SU-DHL-6 (cell line): ENCODE data around the gene SLCO3A1.

Experiments used
- H2AFZ ChIP-seq: fragments of 200-600 bp; sonication (generic); 2 replicates; pipeline ENCODE4 v1.6.1; 2014; ENCODE audit warnings: low read depth, mild to moderate bottlenecking, moderate library complexity, mixed read lengths, antibody characterized with exemption, low read length; ENCODE audit not compliant: severe bottlenecking
- H3F3A ChIP-seq: fragments of 200-600 bp; shearing (Covaris generic); 2 replicates; pipeline ENCODE4 v1.6.0; 2016; ENCODE audit warnings: antibody characterized with exemption, mild to moderate bottlenecking; ENCODE audit not compliant: insufficient read depth
- H3K27ac ChIP-seq: fragments of 200-600 bp; sonication (generic); 2 replicates; pipeline ENCODE4 v1.5.1; 2016; ENCODE audit warnings: low read depth, mild to moderate bottlenecking, low read length, moderate library complexity, mixed read lengths
- H3K27me3 ChIP-seq: fragments of 200-600 bp; sonication (generic), shearing (Covaris generic); 2 replicates; pipeline ENCODE4 v1.6.0; 2014; ENCODE audit warnings: mild to moderate bottlenecking, low read length
- H3K36me3 ChIP-seq: fragments of 200-600 bp; sonication (generic); 2 replicates; pipeline ENCODE4 v1.6.1; 2014; ENCODE audit warnings: mild to moderate bottlenecking, low read length, mixed read lengths
- H3K4me2 ChIP-seq: fragments of 300-600, 200-600 bp; shearing (Covaris generic), sonication (generic); 2 replicates; pipeline ENCODE4 v1.6.0; 2014; ENCODE audit warnings: low read length, low read depth, mild to moderate bottlenecking; ENCODE audit not compliant: poor library complexity, severe bottlenecking
- H3K4me3 ChIP-seq: fragments of 200-600 bp; sonication (generic); 2 replicates; pipeline ENCODE4 v1.5.1; 2014; ENCODE audit warnings: antibody characterized with exemption, low read length, mild to moderate bottlenecking, mixed read lengths; ENCODE audit not compliant: insufficient read depth, poor library complexity, severe bottlenecking
- H3K79me2 ChIP-seq: fragments of 200-600 bp; sonication (generic); 2 replicates; pipeline ENCODE4 v1.6.1; 2014; ENCODE audit warnings: mild to moderate bottlenecking, low read length, moderate library complexity; ENCODE audit not compliant: insufficient read depth
- H3K9ac ChIP-seq: fragments of 200-600 bp; sonication (generic); 2 replicates; pipeline ENCODE4 v1.7.0; 2014; ENCODE audit warnings: mild to moderate bottlenecking, low read length
- H3K9me2 ChIP-seq: fragments of 200-600 bp; sonication (generic); replicated peaks from 2 replicates; pipeline ENCODE4 v1.6.1; 2014; ENCODE audit warnings: low read length; ENCODE audit not compliant: insufficient read depth
- H3K9me3 ChIP-seq: fragments of 200-600 bp; sonication (generic); 2 replicates; pipeline ENCODE4 v1.6.1; 2014; ENCODE audit warnings: low read length, mixed read lengths; ENCODE audit not compliant: insufficient read depth
- H4K20me1 ChIP-seq: fragments of 200-600 bp; sonication (generic); 2 replicates; pipeline ENCODE4 v1.6.1; 2014; ENCODE audit warnings: low read depth, mild to moderate bottlenecking, antibody characterized with exemption, low read length, moderate library complexity, mixed read lengths
- CTCF ChIP-seq: fragments of 200-600 bp; sonication (generic); IDR thresholded peaks from one replicate; pipeline ENCODE4 v1.5.1; 2017; ENCODE audit warnings: antibody characterized with exemption, mild to moderate bottlenecking, low read length, moderate library complexity; ENCODE audit not compliant: insufficient read depth, poor library complexity, severe bottlenecking
- EZH2phosphoT487 ChIP-seq: fragments of 200-600 bp; sonication (generic), shearing (Covaris generic); conservative IDR thresholded peaks from 2 replicates; pipeline ENCODE4 v1.6.1; 2018; ENCODE audit warnings: mild to moderate bottlenecking, antibody characterized with exemption, low read length, moderate library complexity, mixed read lengths

SLCO3A1 gene

GRCh38 chr15:91950054-91950453 is 96.5 kb downstream of the SLCO3A1 start:
- TF ChIP-seq CTCF (no peak), EZH2phosphoT487 (no peak)
- Histone ChIP-seq H3K36me3 (no peaks in the 10 kb centered on the region), H3K9ac (no peak overlapping the region), H3K27me3 (no peaks in the 10 kb centered on the region), H3K79me2 (peaks cover 4% of the 10 kb centered on the region; the same call in 1 of the 2 replicates), H3K27ac (no peak overlapping the region), H4K20me1 (peaks cover 4% of the 10 kb centered on the region; the same call in 1 of the 2 replicates), H2AFZ (no peak overlapping the region), H3K4me3 (no peak overlapping the region), H3K9me3 (no peaks in the 10 kb centered on the region), H3K9me2 (no peaks in the 10 kb centered on the region), H3F3A (no peaks in the 10 kb centered on the region), H3K4me2 (no peak overlapping the region)

GRCh38 chr15:91950631-91951329 is 97.3 kb downstream of the SLCO3A1 start:
- Histone ChIP-seq H3K9ac (no peak overlapping the region), H3K9me2 (no peaks in the 10 kb centered on the region), H4K20me1 (peaks cover 4% of the 10 kb centered on the region; the same call in 1 of the 2 replicates), H3K9me3 (no peaks in the 10 kb centered on the region), H3K79me2 (no peaks in the 10 kb centered on the region; the same call in 1 of the 2 replicates), H3K27me3 (no peaks in the 10 kb centered on the region), H2AFZ (no peak overlapping the region), H3F3A (no peaks in the 10 kb centered on the region), H3K27ac (no peak overlapping the region), H3K36me3 (no peaks in the 10 kb centered on the region), H3K4me3 (no peak overlapping the region), H3K4me2 (no peak overlapping the region)
- TF ChIP-seq EZH2phosphoT487 (no peak), CTCF (no peak)

GRCh38 chr15:91952216-91952615 is 98.7 kb downstream of the SLCO3A1 start:
- Histone ChIP-seq H3K9ac (no peak overlapping the region), H3K4me2 (no peak overlapping the region), H3F3A (no peaks in the 10 kb centered on the region), H3K27me3 (no peaks in the 10 kb centered on the region), H3K9me2 (no peaks in the 10 kb centered on the region), H3K9me3 (no peaks in the 10 kb centered on the region), H3K27ac (no peak overlapping the region), H3K79me2 (no peaks in the 10 kb centered on the region; the same call in 1 of the 2 replicates), H3K4me3 (no peak overlapping the region), H3K36me3 (no peaks in the 10 kb centered on the region), H4K20me1 (no peaks in the 10 kb centered on the region; the same call in 1 of the 2 replicates), H2AFZ (no peak overlapping the region)
- TF ChIP-seq CTCF (no peak), EZH2phosphoT487 (no peak)
